HepG2 (cell line): ENCODE measurements around the gene RHBDF2. TPM values are rescaled to one million over a fixed set of nuclear protein-coding genes. Genes with fewer than 3 reads are reported as not detected.
A peak's percentile ranks its signal among the peaks of the same experiment; 100 is the strongest.

Experiments used
- AHDC1 ChIP-seq: sonication (generic); formaldehyde crosslinking; IDR thresholded peaks from 2 replicates; pipeline ENCODE4 v1.5.1; 2020; ENCODE audit warnings: mild to moderate bottlenecking, missing genetic modification reagents, borderline replicate concordance
- ATF7-NPFF ChIP-seq: sonication (generic); formaldehyde crosslinking; IDR thresholded peaks from 2 replicates; pipeline ENCODE4 v1.8.1; 2023; ENCODE audit warnings: mild to moderate bottlenecking, low read depth, missing genetic modification reagents, moderate library complexity
- FOXA3 ChIP-seq: IDR thresholded peaks from 2 replicates; pipeline ENCODE4 v1.6.1; 2016; ENCODE audit warnings: missing genetic modification reagents, missing compliant biosample characterization
- HES4 ChIP-seq: sonication (generic); formaldehyde crosslinking; IDR thresholded peaks from 2 replicates; pipeline ENCODE4 v1.9.0; 2021; ENCODE audit warnings: mild to moderate bottlenecking, missing genetic modification reagents, borderline replicate concordance
- NFAT5 ChIP-seq: sonication (generic); formaldehyde crosslinking; IDR thresholded peaks from 2 replicates; pipeline ENCODE4 v1.4.0; 2020; ENCODE audit warnings: missing genetic modification reagents
- NR1H2 ChIP-seq: sonication (generic); formaldehyde crosslinking; IDR thresholded peaks from 2 replicates; pipeline ENCODE4 v1.8.1; 2022; ENCODE audit warnings: low read depth, missing genetic modification reagents, borderline replicate concordance
- RFXAP ChIP-seq: sonication (generic); formaldehyde crosslinking; IDR thresholded peaks from 2 replicates; pipeline ENCODE4 v1.4.0; 2020; ENCODE audit warnings: missing genetic modification reagents, borderline replicate concordance
- SIN3B ChIP-seq: fragments of 150-350 bp; IDR thresholded peaks from 2 replicates; pipeline ENCODE4 v1.6.1; 2014; ENCODE audit warnings: low read length
- ZFP36L2 ChIP-seq: sonication (generic); formaldehyde crosslinking; IDR thresholded peaks from 2 replicates; pipeline ENCODE4 v1.4.0; 2020; ENCODE audit warnings: missing genetic modification reagents
- ZFY ChIP-seq: sonication (generic); formaldehyde crosslinking; IDR thresholded peaks from 2 replicates; pipeline ENCODE4 v1.4.0; 2020; ENCODE audit warnings: missing genetic modification reagents
- ZNF326 ChIP-seq: sonication (generic); formaldehyde crosslinking; IDR thresholded peaks from 2 replicates; pipeline ENCODE4 v1.4.0; 2020; ENCODE audit warnings: missing genetic modification reagents, borderline replicate concordance
- ZNF383 ChIP-seq: sonication (generic); formaldehyde crosslinking; IDR thresholded peaks from 2 replicates; pipeline ENCODE4 v1.4.0; 2020; ENCODE audit warnings: missing genetic modification reagents, mild to moderate bottlenecking, borderline replicate concordance
- ZNF468 ChIP-seq: sonication (generic); formaldehyde crosslinking; IDR thresholded peaks from 2 replicates; pipeline ENCODE4 v1.8.0; 2022; ENCODE audit warnings: mild to moderate bottlenecking, moderate library complexity, missing genetic modification reagents
- ZNF775 ChIP-seq: sonication (generic); formaldehyde crosslinking; IDR thresholded peaks from 2 replicates; pipeline ENCODE4 v1.4.0; 2020; ENCODE audit warnings: missing genetic modification reagents, mild to moderate bottlenecking, moderate library complexity, borderline replicate concordance
- polyA plus RNA-seq, 8 experiments: library from polyadenylated mRNA; depleted of rRNA in 3 of 8; stranded (reverse) in 7 of 8; unstranded in 1 of 8; fragments of >200 nt; fragmentation: Illumina TruSeq in 4 of 8; extraction: Trizol in 4 of 8; gene quantifications; 2 replicates each; pipeline versions ENCODE4 v1.2.1 to v1.2.3, GENCODE V29; 2011 to 2016; ENCODE audit warnings: low read depth in 4 of 8, missing spikeins in 1 of 8, mixed read lengths in 1 of 8; ENCODE audit not compliant: insufficient read depth in 1 of 8
- total RNA-seq, 5 experiments: library from RNA; depleted of rRNA; stranded (reverse); fragments of >200 nt; fragmentation: Illumina TruSeq; extraction: Trizol; gene quantifications; 2 replicates each; pipeline ENCODE4 v1.2.3, GENCODE V29; 2016; ENCODE audit warnings: low read depth in 1 of 5

Gene RHBDF2
- total and polyA plus RNA-seq, 2 of the 13 experiments (the other 11 are each of a cell fraction or from before 2014, with no cell fraction given), result 7.8 to 24.2 TPM

- TF ChIP-seq HES4 (no peak), ZFP36L2 (CRISPR knock-in tag) (no peak), NR1H2 (CRISPR knock-in tag) (no peak), ZNF775 (CRISPR knock-in tag) (peak; percentile 85; the same call in 1 of the 2 replicates), RFXAP (CRISPR knock-in tag) (0 out of 2 replicates have a peak, but pooled peaks have one; percentile 62), ZNF383 (CRISPR knock-in tag) (peak; percentile 92; the same call in 1 of the 2 replicates), AHDC1 (CRISPR knock-in tag) (0 out of 2 replicates have a peak, but pooled peaks have one; percentile 20), ZFY (CRISPR knock-in tag) (peak; percentile 75), SIN3B (no peak), ZNF468 (CRISPR knock-in tag) (no peak), ATF7-NPFF (CRISPR knock-in tag) (peak; percentile 78; the same call in 1 of the 2 replicates), FOXA3 (CRISPR knock-in tag) (peak; percentile 53; the same call in 1 of the 2 replicates), ZNF326 (CRISPR knock-in tag) (0 out of 2 replicates have a peak, but pooled peaks have one; percentile 25), NFAT5 (CRISPR knock-in tag) (peak; percentile 67; the same call in 1 of the 2 replicates)
Observed at GRCh38 chr17:76497979-76498875, 3.0 kb downstream of the RHBDF2 start (continued).
